T47D (cell line): Measurements from ENCODE around the gene UGT1A6.
"Not testable (repeated sequence)": the region's sequence is repeated elsewhere in the genome, so short reads cannot be mapped to it uniquely, and the experiment has no call there.

Experiments used
- DNase-seq, 2 experiments: peaks; one replicate each; pipeline versions ENCODE4 v3.0.0 to v3.0.0-alpha.2; 2011 to 2012; ENCODE audit warnings: low read depth in 1 of 2, low spot score in 1 of 2
- JUND ChIP-seq: IDR thresholded peaks from 2 replicates; pipeline ENCODE4 v1.6.1; 2012; ENCODE audit warnings: low read depth
- in situ Hi-C: cut with HindIII; loops from 2 replicates; pipeline ENCODE4 v1.10.0; 2016; ENCODE audit warnings: low sequenced_read_pairs, low pct_unique_long_range_greater_than_20kb

Gene UGT1A6

GRCh38 chr2:233691443-233692433 is 952 bp upstream of the UGT1A6 start:
- no peak for TF ChIP-seq JUND
- no peak for DNase-seq
- in situ Hi-C loops, result no loop called here

- no peak for DNase-seq
- in situ Hi-C loops, result no loop called here
- TF ChIP-seq JUND, result no peak
Measured at GRCh38 chr2:233693963-233694362, 1.3 kb downstream of the UGT1A6 start.

- in situ Hi-C loops, result no loop called here
- no peak for TF ChIP-seq JUND
- DNase-seq, result no peak
Measured at GRCh38 chr2:233698740-233699139, 6.0 kb downstream of the UGT1A6 start.

DNA sequence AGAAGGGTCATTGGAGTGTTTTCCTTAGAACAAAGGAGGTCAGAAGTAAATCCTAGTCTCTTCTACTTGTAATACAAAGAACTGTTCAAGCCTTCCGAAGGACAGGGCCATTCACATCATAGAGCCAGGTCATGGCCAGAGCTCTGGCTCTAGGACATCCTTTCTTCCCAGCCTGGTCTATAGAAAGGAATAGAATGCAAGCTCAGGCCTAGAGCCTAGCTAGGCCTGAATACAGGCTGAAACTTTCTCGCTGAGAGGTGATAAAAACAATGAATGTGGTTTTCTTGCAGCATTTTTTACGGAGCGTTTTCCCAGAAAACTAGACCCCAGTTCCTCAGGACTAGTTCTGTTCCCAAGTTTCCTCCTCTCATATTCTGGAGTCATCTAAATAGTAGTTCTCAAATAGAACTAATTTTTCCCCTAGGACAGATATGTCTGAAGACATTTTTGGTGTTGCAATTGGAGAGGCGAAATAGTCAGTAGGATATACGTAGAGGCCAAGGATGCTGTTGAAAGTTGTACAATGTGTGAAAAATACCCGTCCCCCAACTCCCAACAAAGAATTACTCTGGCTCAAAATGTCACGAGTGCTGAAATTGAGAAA is 6.8 kb downstream of the UGT1A6 start:
- no peak for DNase-seq
- in situ Hi-C loops, result no loop called here
- no peak for TF ChIP-seq JUND

DNA sequence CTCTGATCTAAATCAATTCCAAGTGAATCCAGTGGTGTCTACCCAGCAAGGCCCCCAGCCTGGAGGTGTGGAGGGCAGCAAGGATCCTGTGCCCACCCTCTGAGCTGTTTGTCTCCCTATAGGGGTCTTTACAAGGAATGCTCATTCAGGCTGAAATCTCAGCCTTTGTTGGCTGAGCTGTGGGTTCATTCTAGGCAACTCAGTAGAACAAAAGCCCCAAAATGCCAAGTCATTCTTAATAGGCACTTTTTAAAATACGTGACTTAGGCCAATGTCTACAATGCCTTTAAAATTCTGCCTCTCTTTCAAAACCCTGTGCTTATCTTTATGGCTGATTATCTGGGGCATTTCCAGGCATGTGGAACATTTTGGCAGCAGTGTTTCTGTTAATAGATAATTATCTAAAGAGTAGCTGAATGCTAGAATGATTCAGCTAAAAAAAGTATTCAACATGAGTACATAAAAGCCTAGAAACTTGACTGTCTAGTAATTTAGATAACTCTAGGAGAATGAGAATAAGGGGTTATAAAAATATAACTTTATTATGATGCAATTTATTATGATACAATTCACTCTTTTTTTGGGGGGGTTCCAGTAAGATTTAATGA is 7.4 kb downstream of the UGT1A6 start:
- in situ Hi-C loops, result no loop called here
- TF ChIP-seq JUND, result no peak
- DNase-seq, result no peak

DNA sequence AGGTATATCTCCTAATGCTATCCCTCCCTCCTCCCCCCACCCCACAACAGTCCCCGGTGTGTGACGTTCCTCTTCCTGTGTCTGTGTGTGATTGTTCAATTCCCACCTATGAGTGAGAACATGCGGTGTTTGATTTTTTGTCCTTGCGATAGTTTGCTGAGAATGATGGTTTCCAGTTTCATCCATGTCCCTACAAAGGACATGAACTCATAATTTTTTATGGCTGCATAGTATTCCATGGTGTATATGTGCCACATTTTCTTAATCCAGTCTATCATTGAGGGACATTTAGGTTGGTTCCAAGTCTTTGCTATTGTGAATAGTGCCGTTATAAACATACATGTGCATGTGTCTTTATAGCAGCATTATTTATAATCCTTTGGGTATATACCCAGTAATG is 8.2 kb downstream of the UGT1A6 start:
- in situ Hi-C loops, DNase-seq: not testable (repeated sequence)

DNA sequence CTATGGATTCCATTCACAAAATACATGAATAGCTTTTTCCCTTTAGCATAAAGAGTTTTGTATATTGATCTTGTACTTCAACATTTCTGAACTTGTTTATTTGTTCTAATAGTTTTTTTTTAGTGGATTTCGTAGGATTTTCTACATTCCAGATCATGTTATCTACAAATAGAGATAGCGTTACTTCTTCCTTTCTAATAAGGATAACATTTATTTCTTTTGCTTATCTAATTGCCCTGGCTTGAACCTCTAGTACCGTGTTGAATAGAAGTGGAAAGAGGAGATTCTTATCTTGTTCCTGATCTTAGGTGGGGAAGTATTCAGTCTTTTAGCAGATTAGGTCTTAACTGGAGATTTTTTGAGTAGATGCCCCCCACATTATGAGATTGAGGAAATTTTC is 9.5 kb downstream of the UGT1A6 start:
- TF ChIP-seq JUND, result no peak
- DNase-seq, result no peak
- in situ Hi-C loops, result no loop called here

DNA sequence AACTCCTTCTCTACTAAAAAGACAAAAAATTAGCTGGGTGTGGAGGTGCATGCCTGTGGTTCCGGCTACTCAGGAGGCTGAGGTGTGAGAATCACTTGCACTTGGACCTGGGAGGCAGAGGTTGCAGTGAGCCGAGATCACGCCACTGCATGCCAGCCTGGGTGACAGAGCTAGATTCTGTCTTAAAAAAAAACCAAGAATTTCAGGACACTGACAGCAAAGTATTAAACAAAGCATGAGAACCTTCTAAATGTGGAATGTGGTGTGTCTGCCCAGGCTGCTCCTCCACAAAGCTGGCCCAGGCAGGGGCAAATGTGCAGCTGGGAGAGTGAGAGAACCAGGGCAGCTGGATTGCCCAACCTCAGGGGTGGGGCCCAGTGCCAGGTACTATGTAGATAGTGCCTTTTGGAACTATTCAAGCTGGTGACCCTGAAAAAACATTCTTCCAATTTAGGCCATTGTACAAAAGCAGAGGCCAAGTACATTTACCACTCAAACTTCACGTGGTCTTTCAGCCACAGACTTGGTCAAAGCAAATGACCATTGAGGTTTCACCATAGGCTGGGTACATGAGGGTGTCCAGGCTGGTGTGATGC is 13.3 kb downstream of the UGT1A6 start:
- no peak for TF ChIP-seq JUND
- DNase-seq, result no peak
- in situ Hi-C loops, result no loop called here

GRCh38 chr2:233706720-233707119 is 14.0 kb downstream of the UGT1A6 start:
- TF ChIP-seq JUND, result no peak
- no peak for DNase-seq
- in situ Hi-C loops, result no loop called here

GRCh38 chr2:233707940-233708644 is 15.4 kb downstream of the UGT1A6 start:
- TF ChIP-seq JUND, result no peak
- in situ Hi-C loops, result no loop called here
- DNase-seq, result no peak

DNA sequence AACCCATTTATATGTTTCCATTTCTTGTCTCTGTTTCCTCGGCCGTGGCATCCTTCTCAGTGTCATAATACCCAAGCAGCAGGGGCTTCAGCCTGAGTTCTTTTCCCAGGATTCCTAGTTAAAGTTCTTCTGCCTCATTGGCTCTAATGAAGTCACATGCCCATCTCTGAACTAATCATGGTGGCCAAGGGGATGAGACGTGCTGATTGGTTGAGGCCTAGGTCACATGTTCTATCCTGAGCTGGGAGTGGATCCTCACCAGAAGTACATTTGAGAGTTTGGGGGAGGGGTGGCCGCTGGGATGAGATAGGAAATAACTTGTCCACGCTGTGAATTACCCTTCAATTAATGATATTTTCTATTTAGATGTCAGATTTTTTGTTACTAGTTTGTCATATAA is 16.3 kb downstream of the UGT1A6 start:
- TF ChIP-seq JUND, result no peak
- in situ Hi-C loops, result no loop called here
- DNase-seq, result peak in 1 of 2 experiments; percentile 7

DNA sequence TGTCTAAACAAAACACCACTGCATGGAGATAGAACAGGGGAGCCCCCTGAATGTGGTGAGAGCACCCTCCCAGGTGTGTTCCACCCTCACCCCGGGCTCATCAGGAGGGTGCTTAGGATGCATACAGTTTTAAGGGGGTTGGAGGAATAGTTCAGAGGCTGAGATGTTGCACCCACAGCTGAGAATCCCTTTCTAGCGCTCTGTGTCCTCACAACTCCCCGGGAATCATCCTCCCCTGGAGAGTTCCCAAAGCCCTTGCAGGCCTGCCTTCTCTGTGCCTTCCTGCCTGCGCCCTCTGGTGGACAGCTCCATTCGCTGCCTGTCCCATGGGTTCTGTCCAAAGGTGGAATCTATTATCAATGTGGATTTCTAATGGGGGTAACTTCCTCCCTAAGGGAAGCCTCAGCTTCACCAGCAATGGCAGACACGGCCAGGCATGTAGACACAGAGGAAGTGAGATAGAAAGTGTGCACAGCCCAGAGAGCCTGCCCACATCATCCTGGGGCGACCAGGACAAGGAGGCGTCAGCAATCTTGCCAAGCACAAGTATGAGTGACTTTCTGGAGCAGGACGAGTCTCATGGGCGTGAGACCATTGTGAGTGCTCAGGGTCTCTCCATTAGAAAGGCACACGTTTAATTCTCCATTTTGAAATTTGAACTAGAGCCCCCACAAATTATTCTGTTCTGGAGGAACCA is 18.8 kb downstream of the UGT1A6 start:
- DNase-seq, result peak; percentile 23 to 73
- TF ChIP-seq JUND, result no peak
- in situ Hi-C loops, result no loop called here
